Astrocyte of the spinal cord (primary cell): ENCODE results near the gene SUPV3L1.

Source experiments
- DNase-seq: peaks from one replicate; pipeline ENCODE4 v3.0.0; 2011; ENCODE audit warnings: low read depth, low spot score
- H3K4me3 ChIP-seq: 2 replicates; pipeline ENCODE4 v1.5.1; 2011; ENCODE audit warnings: low read depth, mild to moderate bottlenecking, low read length, moderate library complexity
- in situ Hi-C: cut with HindIII; loops from 2 replicates; pipeline ENCODE4 v1.10.0; 2017; ENCODE audit warnings: low sequenced_read_pairs
- TF ChIP-seq, protein P1 (sequence below): IDR thresholded peaks from 2 replicates; pipeline ENCODE4 v1.5.1; 2012; ENCODE audit warnings: low read depth, mild to moderate bottlenecking, low read length, inconsistent platforms

The SUPV3L1 gene

GRCh38 chr10:69145864-69146263 lies 34.2 kb upstream of the SUPV3L1 start:
- in situ Hi-C loops: no loop called here
- DNase-seq: no peak
- TF ChIP-seq, protein P1, sequence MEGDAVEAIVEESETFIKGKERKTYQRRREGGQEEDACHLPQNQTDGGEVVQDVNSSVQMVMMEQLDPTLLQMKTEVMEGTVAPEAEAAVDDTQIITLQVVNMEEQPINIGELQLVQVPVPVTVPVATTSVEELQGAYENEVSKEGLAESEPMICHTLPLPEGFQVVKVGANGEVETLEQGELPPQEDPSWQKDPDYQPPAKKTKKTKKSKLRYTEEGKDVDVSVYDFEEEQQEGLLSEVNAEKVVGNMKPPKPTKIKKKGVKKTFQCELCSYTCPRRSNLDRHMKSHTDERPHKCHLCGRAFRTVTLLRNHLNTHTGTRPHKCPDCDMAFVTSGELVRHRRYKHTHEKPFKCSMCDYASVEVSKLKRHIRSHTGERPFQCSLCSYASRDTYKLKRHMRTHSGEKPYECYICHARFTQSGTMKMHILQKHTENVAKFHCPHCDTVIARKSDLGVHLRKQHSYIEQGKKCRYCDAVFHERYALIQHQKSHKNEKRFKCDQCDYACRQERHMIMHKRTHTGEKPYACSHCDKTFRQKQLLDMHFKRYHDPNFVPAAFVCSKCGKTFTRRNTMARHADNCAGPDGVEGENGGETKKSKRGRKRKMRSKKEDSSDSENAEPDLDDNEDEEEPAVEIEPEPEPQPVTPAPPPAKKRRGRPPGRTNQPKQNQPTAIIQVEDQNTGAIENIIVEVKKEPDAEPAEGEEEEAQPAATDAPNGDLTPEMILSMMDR: no peak
- no peak overlapping the region for H3K4me3 ChIP-seq

DNA sequence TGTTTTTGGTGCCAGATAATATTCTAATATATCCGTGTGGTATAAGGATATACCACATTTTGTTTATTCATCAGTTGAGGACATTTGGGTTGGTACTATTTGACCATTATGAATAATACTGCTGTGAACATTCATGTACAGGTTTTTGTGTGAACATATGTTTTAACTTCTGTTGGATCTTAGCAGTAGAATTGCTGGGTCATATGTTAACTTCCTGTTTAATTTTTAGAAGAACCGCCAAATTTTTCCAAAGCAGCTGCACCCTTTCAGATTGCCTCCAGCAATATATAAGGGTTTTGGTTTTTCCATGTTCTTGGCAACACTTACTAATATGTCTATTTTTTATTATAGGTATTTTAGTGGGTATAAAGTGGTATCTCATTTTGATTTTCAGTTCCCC lies 33.3 kb upstream of the SUPV3L1 start:
- no peak for DNase-seq
- H3K4me3 ChIP-seq: no peak overlapping the region
- in situ Hi-C loops: no loop called here
- TF ChIP-seq, protein P1: no peak

GRCh38 chr10:69151984-69152383 lies 28.1 kb upstream of the SUPV3L1 start:
- no peak for DNase-seq

DNA sequence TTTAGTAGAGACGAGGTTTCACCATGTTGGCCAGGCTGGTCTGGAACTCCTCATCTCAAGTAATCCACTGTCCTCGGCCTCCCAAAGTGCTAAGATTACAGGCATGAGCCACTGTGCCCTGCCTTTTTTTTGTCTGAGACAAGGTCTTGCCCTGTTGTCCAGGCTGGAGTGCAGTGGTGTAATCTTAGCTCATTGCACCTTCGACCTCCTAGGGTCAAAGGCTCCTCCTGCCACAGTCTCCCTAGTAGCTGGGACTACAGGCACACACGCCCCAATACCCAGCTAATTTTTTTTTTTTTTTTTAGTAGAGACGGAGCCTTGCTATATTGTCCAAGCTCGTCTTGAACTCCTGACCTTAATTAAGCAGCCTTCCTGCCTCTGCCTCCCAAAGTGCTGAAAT lies 26.8 kb upstream of the SUPV3L1 start:
- DNase-seq: no peak
- TF ChIP-seq, protein P1: no peak
- in situ Hi-C loops: no loop called here
- H3K4me3 ChIP-seq: no peak overlapping the region

More at GRCh38 chr10:69151984-69152383, 28.1 kb upstream of the SUPV3L1 start:
- TF ChIP-seq, protein P1: no peak
- in situ Hi-C loops: no loop called here
- no peak overlapping the region for H3K4me3 ChIP-seq

DNA sequence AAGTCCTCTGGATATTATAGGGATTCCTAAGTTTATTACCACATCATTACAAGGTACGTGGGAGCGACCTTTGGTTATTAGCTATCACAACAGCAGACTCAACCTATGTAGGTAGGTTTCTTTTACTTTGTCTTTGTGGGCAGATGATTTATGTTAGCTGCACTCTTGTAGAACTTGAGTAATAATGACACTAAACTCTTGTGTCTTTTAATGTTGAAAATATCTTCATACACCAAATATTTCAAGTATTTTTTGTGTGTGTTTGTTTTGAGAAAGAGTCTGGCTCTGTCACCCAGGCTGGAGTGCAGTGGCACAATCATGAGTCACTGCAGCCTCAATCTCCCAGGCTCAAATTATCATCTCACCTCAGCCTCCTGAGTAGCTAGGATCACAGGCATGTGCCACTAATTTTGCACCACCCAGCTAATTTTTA lies 19.2 kb upstream of the SUPV3L1 start:
- in situ Hi-C loops: no loop called here
- peak; percentile 2 for DNase-seq
- TF ChIP-seq, protein P1: no peak
- H3K4me3 ChIP-seq: no peak overlapping the region

DNA sequence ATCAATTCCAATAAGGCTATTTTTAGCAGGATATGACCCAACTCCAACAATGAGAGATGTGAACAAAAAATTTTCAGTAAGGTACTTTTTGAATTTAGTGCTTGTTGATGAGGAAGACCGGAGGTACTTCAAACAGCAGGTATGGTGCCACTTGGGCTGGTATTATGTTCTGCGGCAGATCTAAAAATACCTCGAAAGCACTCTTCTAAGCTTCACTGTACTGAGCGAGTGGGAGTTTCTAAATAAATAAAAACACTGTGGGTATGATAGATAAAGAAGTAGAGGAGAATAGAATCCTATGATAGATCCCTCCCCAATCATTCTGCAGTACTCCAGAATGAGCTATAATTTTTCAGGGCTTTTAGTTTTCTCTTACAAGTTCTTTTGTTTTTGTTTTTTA lies 11.5 kb upstream of the SUPV3L1 start:
- in situ Hi-C loops: no loop called here
- no peak for DNase-seq
- H3K4me3 ChIP-seq: no peak overlapping the region
- TF ChIP-seq, protein P1: no peak
